ENCODE results near the gene KCTD11.
A peak's percentile ranks its signal among the peaks of the same experiment; 100 is the strongest.

KCTD11 gene

DNA sequence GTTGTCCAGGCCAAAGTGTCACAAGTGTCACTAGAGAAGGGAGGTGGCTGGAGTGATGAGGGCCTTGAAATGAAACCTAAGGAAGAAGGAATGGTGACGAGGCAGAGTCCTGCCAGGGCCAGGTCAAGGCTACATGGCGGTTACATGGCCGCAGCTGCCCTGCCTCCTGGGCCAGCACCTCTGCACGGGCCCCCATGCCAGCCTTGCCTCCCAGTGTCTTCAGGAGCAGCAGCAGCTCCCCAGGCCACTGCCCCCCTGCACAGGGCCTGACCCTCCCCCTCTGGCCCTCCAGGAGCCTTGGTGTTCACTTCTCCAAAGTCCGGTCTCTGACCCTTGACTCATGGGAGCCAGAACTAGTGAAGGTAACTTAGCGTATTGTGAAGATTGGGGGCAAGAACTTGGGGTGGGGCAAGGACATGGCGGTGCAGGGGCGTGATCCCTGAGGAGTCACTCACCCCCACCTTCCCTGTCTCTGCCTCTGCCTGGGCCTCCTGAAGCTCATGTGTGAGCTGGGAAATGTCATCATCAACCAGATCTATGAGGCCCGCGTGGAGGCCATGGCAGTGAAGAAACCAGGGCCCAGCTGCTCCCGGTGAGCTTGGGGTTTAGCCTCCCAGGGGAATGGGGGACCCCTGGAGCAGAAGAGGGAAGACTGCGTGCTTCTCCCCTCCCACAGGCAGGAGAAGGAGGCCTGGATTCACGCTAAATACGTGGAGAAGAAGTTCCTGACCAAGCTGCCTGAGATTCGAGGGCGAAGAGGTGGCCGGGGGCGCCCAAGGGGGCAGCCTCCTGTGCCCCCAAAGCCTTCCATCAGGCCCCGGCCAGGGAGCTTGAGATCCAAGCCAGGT is 4.1 kb upstream of the KCTD11 start:
- H3K4me3 ChIP-seq (ENCODE audit: low read length), result no peak overlapping the region
- DNase-seq (ENCODE audit: low read depth), result no peak
- TF ChIP-seq, protein P1, sequence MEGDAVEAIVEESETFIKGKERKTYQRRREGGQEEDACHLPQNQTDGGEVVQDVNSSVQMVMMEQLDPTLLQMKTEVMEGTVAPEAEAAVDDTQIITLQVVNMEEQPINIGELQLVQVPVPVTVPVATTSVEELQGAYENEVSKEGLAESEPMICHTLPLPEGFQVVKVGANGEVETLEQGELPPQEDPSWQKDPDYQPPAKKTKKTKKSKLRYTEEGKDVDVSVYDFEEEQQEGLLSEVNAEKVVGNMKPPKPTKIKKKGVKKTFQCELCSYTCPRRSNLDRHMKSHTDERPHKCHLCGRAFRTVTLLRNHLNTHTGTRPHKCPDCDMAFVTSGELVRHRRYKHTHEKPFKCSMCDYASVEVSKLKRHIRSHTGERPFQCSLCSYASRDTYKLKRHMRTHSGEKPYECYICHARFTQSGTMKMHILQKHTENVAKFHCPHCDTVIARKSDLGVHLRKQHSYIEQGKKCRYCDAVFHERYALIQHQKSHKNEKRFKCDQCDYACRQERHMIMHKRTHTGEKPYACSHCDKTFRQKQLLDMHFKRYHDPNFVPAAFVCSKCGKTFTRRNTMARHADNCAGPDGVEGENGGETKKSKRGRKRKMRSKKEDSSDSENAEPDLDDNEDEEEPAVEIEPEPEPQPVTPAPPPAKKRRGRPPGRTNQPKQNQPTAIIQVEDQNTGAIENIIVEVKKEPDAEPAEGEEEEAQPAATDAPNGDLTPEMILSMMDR (conservative IDR thresholded peaks at IDR 0.05; ENCODE audit: low read depth, low read length), result no peak

DNA sequence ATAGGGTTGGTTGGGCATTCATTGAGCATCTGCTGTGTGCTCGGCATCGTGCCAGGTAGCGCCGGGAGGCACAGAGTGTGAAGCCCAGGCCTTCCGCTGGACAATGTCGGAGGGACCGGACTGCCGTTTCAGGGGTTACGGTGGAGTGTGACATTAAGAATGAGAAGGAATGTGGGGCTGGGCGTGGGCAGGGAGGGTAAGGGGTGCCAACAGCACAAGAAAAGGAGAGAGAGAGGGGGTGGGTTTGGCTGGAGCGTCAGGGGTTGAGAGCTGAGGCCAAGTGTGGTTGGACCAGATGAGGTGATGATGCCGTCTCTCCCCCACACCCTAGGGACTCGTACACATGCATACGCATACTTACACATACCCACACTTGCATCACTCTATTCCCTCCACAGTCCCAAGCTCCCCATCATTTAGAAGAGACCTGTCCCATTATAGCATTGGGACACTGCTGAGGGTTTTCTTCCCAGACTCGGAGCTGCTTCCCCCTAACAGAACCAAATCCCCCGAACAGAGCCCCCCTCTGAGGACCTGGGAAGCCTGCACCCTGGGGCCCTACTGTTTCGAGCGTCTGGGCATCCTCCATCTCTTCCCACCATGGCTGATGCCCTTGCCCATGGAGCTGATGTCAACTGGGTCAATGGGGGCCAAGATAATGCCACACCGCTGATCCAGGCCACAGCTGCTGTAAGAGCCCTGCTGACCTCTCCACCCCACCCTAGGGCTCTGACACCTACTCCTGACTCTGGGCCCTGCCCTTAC is 3.3 kb upstream of the KCTD11 start:
- TF ChIP-seq, protein P1 (conservative IDR thresholded peaks at IDR 0.05; ENCODE audit: low read depth, low read length), result no peak
- no peak for DNase-seq (ENCODE audit: low read depth)
- no peak overlapping the region for H3K4me3 ChIP-seq (ENCODE audit: low read length)

DNA sequence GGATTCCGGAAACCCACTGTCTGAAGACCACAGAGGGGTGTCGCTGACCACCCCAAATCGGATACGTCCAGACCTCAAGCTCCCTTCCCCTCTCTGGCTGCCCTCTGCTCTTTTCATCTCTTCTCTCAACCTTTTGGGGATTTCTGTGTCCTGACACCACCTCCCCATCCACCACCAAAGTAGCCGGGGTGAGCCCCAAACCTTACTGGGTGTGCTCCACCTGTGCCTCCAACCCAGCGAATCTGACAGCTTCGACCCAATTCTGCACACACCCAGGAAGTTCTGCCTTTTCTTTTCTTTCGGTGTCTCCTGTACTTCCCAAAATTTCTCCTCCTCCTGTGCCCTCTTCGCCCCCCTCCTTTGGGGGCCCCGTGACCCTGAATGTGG is 534 bp downstream of the KCTD11 start:
- DNase-seq (ENCODE audit: low read depth), result no peak
- H3K4me3 ChIP-seq (ENCODE audit: low read length), result peak overlapping the region; percentile 74
- TF ChIP-seq, protein P1 (conservative IDR thresholded peaks at IDR 0.05; ENCODE audit: low read depth, low read length), result peak; percentile 69

DNA sequence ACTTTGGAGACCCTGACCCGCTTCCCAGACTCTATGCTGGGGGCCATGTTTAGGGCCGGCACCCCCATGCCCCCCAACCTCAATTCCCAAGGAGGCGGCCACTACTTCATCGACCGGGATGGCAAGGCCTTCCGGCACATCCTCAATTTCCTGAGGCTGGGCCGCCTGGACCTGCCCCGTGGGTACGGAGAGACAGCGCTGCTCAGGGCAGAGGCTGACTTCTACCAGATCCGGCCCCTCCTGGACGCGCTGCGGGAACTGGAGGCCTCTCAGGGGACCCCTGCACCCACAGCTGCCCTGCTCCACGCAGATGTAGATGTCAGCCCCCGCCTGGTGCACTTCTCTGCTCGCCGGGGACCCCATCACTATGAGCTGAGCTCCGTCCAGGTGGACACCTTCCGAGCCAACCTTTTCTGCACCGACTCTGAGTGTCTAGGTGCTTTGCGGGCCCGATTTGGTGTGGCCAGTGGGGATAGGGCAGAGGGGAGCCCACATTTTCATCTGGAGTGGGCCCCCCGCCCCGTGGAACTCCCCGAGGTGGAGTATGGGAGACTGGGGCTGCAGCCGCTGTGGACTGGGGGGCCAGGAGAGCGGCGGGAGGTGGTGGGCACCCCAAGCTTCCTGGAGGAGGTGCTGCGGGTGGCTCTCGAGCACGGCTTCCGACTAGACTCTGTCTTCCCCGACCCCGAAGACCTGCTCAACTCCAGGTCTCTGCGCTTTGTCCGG is 1.1 kb downstream of the KCTD11 start:
- DNase-seq (ENCODE audit: low read depth), result no peak
- TF ChIP-seq, protein P1 (conservative IDR thresholded peaks at IDR 0.05; ENCODE audit: low read depth, low read length), result no peak
- H3K4me3 ChIP-seq (ENCODE audit: low read length), result peak overlapping the region; percentile 74

DNA sequence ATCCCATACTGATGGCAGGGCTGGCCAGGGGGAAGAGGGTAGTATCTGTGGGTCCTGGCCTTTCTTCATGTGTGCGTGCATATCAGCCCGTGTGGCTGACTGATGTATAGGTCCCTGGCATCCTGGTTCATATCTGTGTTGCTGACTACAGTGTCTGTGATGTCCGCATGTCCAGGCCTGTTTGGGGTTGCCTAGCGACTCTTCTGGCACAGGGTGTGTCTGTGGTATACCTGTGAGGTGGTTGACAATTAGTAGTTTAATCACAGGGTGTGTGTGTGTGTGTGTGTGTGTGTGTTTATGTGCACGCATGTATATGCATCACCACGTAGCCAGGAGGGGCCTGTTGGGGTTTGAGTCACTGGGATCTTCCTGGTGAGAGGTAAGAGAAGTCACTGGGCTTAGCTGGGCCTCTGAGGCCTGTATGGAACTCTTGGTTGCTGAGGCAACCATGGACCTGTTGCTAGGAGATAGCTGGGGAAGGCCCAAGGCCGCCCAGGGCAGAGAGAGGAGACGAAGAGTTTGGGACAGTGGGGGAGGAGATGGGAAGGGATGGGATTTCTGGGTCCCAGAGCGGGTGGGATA is 2.4 kb downstream of the KCTD11 start:
- H3K4me3 ChIP-seq (ENCODE audit: low read length), result no peak overlapping the region
- TF ChIP-seq, protein P1 (conservative IDR thresholded peaks at IDR 0.05; ENCODE audit: low read depth, low read length), result no peak
- no peak for DNase-seq (ENCODE audit: low read depth)

DNA sequence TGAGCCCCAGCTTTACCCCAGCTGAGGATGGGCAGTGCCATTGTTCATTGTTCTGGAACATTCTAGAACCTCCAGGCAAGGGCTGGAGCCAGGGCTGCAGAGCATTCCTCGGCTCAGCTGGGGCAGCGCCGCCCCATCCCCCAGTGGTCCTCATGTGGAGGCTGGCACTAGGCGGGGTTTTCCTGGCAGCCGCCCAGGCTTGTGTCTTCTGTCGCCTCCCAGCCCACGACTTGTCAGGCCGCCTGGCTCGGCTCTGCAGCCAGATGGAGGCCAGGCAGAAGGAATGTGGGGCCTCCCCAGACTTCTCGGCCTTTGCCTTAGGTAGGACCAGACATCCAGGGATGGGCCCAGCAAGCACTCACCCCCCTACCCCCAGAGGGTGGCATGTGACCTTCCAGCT is 3.1 kb downstream of the KCTD11 start, which contains the start of gene TMEM95:
Gene TMEM95, plus strand, starts transcription at position 104 of the 400 bp plus-strand sequence. Its CDS starts 49 bp downstream, at position 153.
- TF ChIP-seq, protein P1 (conservative IDR thresholded peaks at IDR 0.05; ENCODE audit: low read depth, low read length), result no peak
- no peak within 1 kb of the TSS for H3K4me3 ChIP-seq (ENCODE audit: low read length)
- DNase-seq (ENCODE audit: low read depth), result no peak
